HG02938 (cell line): ENCODE measurements around the gene IL17REL.
"Not testable (repeated sequence)": the region's sequence is repeated elsewhere in the genome, so short reads cannot be mapped to it uniquely, and the experiment has no call there.

ENCODE experiments used
- ATAC-seq: cut with Tn5 transposase; IDR thresholded peaks from one replicate; pipeline ENCODE4 v1.9.1; 2021; ENCODE audit warnings: mild to moderate bottlenecking, moderate library complexity; ENCODE audit not compliant: unreplicated experiment

Gene IL17REL

DNA sequence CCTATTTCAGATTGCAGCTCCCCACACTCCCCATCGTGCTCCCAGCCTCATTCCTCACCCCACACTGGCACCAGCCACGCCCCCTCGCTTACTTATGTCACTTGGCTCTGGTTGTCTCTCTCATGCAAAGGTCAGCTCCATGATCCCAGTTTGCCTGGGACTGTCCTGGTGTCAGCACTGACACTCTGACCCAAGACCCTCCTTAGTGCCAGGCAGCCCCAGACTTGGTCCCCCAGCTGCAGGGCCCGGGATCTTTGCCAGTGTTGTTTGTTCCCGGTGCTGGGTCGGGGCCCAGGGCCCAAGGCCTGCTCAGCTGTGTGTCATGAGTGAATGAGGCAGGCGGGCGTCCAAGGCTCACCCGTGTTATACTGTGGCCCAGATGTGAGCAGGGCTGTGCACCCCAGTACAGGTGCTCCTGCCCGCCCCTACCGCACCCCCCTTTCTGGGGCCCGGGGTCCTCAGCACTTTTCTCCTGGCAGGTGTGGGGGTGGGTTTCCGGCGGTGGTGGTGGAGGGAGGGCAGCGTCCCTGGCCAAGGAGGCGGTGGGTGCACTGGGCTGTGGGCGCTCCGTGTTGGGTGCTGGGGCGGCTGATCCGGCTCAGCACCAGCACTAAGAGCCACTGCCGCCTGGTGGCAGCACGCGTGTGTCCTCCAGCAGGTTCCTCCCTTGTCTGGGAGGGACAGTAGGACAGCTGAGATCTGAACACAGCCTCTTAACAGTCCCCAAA is 19.5 kb downstream of the IL17REL start:
- no peak for ATAC-seq

- ATAC-seq: no peak
These were observed 20.5 kb downstream of the IL17REL start for GRCh38 chr22:49991907-49992533.

- no peak for ATAC-seq
These were observed 21.4 kb downstream of the IL17REL start for GRCh38 chr22:49991167-49991566.

DNA sequence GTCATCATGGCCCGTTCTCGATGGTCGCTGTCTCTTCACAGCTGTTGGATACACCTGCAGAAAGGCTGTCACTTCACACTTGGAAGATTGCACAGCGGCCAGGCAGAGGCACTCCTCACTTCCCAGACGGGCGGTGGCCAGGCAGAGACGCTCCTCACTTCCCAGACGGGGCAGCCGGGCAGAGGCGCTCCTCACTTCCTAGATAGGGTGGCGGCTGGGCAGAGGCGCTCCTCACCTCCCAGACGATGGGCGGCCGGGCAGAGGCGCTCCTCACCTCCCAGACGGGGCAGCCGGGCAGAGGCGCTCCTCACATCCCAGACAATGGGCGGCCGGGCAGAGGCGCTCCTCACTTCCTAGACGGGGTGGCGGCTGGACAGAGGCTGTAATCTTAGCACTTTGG is 22.7 kb downstream of the IL17REL start:
- ATAC-seq: not testable (repeated sequence)

DNA sequence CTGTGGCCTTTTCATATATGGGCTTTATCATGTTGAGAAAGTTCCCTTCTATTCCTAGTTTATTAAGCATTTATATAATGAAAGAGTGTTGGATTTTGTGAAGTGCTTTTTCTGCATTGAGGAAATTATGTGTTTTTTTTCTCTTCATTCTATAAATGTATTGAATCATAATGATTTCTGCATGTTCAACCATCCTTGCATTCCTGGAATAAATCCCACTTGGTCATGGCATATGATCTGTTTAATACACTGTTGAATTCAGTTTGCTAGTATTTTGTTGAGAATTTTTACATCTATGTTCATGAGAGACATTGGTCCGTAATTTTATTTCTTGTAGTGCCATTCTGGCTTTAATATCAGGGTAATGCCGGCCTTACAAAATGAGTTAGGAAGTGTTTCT is 26.2 kb downstream of the IL17REL start:
- ATAC-seq: no peak

- no peak for ATAC-seq
These were observed 29.2 kb downstream of the IL17REL start for GRCh38 chr22:49983148-49984042.

DNA sequence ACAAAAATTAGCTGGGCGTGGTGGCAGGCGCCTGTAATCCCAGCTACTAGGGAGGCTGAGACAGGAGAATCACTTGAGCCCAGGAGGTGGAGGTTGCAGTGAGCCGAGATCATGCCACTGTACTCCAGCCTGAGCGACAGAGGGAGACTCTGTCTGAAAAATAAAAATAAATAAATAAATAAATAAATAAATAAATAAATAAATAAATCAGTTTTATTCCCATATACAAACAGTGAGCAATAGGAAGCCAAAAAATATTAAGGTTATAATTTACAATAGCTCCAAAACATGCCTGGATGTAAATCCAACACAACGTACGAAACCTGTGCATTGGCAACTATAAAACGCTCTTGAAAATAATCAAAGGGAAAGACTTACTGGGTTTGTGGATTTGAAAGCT is 30.8 kb downstream of the IL17REL start:
- ATAC-seq: not testable (repeated sequence)

DNA sequence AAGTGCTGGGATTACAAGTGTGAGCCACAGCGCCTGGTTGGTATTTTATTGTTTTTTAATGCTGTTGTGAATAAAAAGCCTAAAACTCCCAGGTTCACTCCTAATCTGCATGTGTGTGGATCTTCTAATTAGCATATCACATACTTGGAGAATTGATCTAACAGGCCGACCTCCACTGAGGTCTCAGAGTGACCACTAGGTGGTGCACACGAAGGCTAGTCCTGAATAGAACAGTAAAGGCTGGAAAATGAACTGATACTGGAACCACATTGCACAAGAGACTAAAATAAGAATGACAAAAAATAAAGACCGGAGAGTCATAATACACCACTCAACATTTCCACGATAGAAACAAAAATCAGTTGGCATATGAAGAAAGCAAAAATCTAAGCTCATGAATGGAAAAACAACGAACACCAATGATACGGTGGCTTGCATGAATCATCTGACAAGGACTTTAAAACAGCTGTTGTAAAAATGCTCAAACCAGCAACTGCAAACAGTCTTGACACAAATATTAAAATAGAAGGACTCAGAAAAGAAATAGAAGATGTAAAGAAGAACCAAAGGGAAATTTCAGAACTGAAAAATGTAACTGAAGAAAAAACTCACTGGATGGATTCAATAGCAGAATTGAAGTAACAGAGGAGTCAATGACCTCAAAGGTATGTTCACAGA is 32.8 kb downstream of the IL17REL start:
- ATAC-seq: no peak

GRCh38 chr22:49977578-49977977 is 35.0 kb downstream of the IL17REL start:
- no peak for ATAC-seq

DNA sequence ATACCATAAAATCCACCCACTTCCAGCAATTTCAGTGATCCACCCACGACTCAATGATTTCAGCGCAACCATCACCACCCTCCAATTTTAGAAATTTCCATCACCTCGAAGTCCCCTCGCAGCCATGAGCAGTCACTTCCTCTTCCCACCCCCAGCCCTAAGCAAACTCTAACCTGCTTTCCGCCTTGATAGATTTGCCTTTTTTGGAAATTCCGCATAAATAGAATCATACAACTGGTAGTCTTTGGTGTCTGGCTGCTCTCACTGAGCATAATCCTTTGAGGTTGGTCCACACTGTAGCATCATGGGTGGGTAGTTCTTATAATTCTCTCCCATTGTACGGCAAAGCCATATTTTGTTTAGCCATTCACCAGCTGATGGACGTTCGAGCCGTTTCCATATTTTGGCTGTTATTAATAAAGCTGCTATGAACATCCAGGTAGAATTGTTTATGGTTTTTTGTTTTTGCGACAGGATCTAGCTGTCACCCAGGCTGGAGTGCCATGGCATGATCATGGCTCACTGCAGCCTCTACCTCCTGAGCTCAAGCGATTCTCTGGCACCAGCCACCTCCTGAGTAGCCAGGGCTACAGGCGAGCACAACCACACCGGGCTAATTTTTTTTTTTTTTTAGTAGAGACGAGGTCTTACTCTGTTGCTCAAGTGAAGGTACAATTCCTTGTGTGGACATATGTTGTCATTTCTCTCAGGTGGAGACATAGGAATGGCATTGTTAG is 36.0 kb downstream of the IL17REL start:
- ATAC-seq: no peak

DNA sequence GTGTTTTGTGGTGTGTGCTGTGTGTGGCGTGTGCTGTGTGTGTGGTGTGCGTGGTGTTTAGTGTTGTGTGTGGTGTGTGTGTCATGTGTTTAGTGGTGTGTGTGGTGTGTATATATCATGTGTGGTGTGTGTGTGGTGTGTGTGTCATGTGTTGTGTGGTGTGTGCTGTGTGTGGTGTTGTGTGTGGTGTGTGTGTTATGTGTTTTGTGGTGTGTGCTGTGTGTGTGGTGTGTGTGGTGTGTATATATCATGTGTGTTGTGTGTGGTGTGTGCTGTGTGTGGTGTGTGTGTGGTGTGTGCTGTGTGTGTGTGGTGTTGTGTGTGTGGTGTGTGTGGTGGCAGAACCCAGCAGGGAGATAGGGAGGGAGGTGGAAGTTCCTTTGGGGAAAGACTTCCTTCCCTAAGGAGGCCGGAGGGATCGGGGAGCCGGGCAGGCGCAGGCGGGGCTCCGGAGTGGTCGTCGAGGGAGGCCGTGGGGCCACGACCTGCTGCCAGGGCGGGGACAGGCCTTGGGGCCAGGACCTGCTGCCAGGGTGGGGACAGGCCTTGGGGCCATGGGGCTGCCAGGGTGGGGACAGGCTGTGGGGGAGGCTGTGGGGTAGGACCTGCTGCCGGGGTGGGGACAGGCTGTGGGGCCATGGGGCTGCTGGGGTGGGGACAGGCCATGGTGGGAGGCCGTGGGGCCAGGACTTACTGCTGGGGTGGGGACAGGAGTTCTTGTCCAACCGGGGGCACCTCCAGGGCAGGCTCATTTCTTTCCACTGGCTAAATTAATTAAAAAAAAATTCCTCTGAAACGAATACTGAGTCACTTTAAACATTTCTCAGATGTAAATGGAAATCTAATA is 36.8 kb downstream of the IL17REL start:
- ATAC-seq: no peak

DNA sequence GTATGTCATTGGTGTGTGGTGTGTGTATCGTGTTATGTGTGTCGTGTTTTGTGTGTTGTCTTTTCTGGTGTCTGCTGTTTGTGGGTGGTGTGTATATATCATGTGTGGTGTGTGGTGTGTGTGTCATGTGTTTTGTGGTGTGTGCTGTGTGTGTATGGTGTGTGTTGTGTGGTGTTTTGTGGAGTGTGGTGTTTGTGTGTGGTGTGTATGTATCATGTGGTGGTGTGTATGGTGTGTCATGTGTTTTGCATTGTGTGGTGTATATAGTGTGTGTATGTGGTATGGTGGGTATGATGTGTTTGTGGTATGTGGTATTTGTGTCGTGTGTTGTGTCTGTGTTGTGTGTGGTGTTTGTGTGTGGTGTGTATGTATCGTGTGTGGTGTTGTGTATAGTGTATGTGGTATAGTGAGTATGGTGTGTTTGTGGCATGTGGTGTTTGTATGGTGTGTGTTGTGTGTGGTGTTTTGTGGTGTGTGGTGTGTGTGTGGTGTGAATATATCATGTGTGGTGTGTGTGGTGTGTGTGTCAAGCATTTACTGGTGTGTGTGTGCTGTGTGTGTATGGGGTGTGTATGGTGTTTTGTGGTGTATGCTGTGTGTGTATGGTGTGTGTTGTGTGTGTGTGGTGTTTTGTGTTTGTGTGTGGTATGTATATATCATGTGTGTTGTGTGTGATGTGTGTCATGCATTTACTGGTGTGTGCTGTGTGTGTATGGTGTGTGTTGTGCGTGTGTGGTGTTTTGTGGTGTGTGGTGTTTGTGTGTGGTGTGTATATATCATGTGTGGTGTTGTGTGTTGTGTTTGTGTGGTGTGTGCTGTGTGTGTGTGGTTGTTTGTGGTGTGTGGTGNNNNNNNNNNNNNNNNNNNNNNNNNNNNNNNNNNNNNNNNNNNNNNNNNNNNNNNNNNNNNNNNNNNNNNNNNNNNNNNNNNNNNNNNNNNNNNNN is 39.3 kb downstream of the IL17REL start:
- no peak for ATAC-seq

- ATAC-seq: no peak
These were observed 40.2 kb downstream of the IL17REL start for GRCh38 chr22:49972163-49973017.

DNA sequence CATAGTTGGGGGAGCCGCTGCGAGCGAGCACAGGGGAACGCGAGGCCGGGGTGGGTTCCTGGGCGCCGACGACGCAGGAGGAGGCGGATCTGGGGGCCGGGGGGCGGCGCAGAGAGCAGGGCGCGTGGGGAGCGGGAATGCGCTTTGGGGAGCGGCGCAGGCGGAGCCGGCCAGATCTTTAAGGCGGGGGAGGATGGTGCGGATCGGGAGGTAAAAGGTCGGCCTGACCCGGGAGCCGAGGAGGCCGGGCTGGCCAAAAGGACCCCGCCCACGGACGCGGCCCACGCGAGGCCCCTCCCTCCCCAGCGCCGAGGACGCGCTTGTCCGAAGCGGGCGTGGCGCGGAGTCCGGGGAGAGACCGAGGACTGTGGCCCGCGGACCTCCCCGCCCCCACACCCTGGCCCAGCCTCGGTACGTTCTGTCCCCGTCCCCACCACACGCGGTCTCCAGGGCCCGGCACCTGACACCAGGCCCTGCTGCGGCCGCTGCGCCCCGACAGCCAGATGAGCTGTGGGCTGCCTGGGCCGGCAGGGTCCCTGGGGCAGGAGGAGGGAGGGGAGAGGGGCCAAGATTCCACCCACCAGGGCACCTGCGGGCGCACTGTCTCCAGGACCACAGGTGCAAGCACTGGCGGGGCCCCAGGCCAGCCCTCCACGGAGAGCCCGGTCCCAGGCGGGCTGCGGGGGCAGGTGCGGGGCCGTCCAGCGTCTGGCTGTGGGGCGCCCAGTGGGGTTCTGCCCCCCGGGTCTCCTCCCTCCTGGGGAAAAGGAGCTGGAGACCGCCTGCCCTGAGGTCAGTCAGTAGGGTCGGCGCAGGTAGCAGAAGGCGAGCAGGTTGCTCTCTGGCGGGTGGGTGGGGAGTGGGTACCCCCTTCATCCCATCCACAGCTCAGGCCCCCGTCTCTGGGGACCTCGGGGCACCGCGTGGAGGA is 41.1 kb downstream of the IL17REL start:
- peak; percentile 22 for ATAC-seq

- ATAC-seq: peak; percentile 63
These were observed 41.9 kb downstream of the IL17REL start for GRCh38 chr22:49970528-49971231.
